ENCODE results near the gene KDELR1.

The KDELR1 gene

GRCh38 chr19:48370955-48371354 is 20.4 kb downstream of the KDELR1 start:
- no peak for DNase-seq

- DNase-seq = no peak
These were observed 22.4 kb downstream of the KDELR1 start for GRCh38 chr19:48368936-48369335.

GRCh38 chr19:48367855-48368254 is 23.5 kb downstream of the KDELR1 start:
- DNase-seq = no peak

- DNase-seq = no peak
These were observed 25.7 kb downstream of the KDELR1 start for GRCh38 chr19:48365602-48366001.

GRCh38 chr19:48364598-48365348 is 26.6 kb downstream of the KDELR1 start:
- no peak for DNase-seq

- peak; percentile 99 for DNase-seq
These were observed 27.3 kb downstream of the KDELR1 start, which contains the start of the genes SYNGR4 and TMEM143 for GRCh38 chr19:48363810-48364597. TSS of gene SYNGR4 (plus strand) at chr19:48364367. CDS start at chr19:48365843, 1,476 bp downstream. TSS of gene TMEM143 (minus strand) at chr19:48363940. CDS start at chr19:48363920, 20 bp downstream.

GRCh38 chr19:48363500-48363809 is 27.9 kb downstream of the KDELR1 start:
- peak; percentile 34 for DNase-seq

- peak; percentile 86 for DNase-seq
These were observed 28.4 kb downstream of the KDELR1 start for GRCh38 chr19:48362716-48363499.

GRCh38 chr19:48361912-48362311 is 29.4 kb downstream of the KDELR1 start:
- DNase-seq = no peak

GRCh38 chr19:48359123-48359522 is 32.2 kb downstream of the KDELR1 start:
- DNase-seq = no peak

- no peak for DNase-seq
These were observed 35.9 kb downstream of the KDELR1 start for GRCh38 chr19:48355365-48355954.

- no peak for DNase-seq
These were observed 36.9 kb downstream of the KDELR1 start for GRCh38 chr19:48354332-48354992.

- DNase-seq = no peak
These were observed 37.7 kb downstream of the KDELR1 start for GRCh38 chr19:48353677-48354076.

GRCh38 chr19:48351341-48351752 is 40.0 kb downstream of the KDELR1 start:
- no peak for DNase-seq

GRCh38 chr19:48350856-48351255 is 40.5 kb downstream of the KDELR1 start:
- DNase-seq = no peak

GRCh38 chr19:48348737-48349136 is 42.6 kb downstream of the KDELR1 start:
- DNase-seq = no peak

GRCh38 chr19:48348045-48348444 is 43.3 kb downstream of the KDELR1 start:
- no peak for DNase-seq

- DNase-seq = no peak
These were observed 45.2 kb downstream of the KDELR1 start for GRCh38 chr19:48346191-48346590.

GRCh38 chr19:48344892-48345291 is 46.5 kb downstream of the KDELR1 start:
- DNase-seq = no peak

- DNase-seq = no peak
These were observed 48.4 kb downstream of the KDELR1 start for GRCh38 chr19:48342841-48343540.

GRCh38 chr19:48342414-48342738 is 49.0 kb downstream of the KDELR1 start:
- no peak for DNase-seq

Data from GF-D8 (cell line).